Left lobe of liver (tissue), 2 donors: ENCODE results near the gene MRPS24. TPM values are rescaled to one million over a fixed set of nuclear protein-coding genes. Genes with fewer than 3 reads are reported as not detected.
A peak's percentile ranks its signal among the peaks of the same experiment; 100 is the strongest.
"Not testable (repeated sequence)": the region's sequence is repeated elsewhere in the genome, so short reads cannot be mapped to it uniquely, and the experiment has no call there.

Source experiments
- ATAC-seq: fragments of 200-7000 bp; cut with Tn5 transposase; one replicate; pipeline ENCODE4 v1.9.1; 2020; ENCODE audit warnings: mild to moderate bottlenecking, moderate library complexity
- DNase-seq: peaks from one replicate; pipeline ENCODE4 v3.0.0-alpha.2; 2020; ENCODE audit warnings: low spot score
- total RNA-seq: library from RNA; stranded (reverse); gene quantifications from one replicate; pipeline ENCODE4 v1.2.1, GENCODE V29; 2021
- donor health status: DM: no; HTN: no; CAD: no; lungs with moderate emphysema.
- donor health status: DM: no; HTN: yes; CAD: no.

The MRPS24 gene
- 70.8 TPM for total RNA-seq

DNA sequence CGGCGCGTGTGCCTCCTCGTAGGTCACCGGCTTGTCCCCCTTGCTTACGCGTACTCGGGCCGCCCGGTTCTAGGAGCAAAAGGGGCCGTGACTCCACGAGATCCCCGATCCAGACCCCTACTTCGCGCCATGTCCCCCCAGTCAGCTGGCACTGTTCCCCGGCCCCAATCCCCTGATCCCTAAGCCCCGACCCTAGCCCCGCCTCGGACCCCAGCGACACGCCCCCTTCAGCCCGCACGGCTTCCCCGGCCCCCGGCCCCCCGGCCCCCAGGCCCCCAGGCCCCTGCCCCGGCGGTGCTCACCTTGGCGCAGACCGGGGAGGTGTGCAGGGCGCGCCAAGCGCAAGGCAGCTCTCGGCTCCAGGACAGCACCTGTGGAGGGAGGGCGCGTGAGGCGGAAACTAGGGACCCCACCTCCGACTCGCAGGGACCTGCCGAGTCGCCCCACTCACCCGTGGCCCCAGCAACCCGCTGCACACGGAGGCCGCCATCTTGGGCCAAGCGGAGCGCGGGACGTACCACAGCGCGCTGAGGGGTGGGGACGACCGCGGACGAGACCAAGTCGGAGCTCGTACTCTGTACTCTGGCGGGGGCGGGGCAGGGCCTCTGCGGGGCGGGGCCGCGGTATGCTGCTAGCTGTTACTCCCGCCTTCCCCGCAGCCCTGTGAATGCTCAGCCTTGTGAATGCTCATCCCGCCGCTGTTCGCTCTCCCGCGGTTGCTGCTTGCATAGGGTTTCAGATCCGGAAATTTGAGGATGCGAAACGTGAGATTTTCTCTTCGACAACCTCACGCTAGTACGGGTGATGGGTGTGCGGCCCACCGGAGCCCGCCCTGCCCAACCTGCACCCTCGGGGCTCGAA is at the start of gene MRPS24:
TSS of gene MRPS24 (minus strand) at position 512 of the 861 bp plus-strand sequence. CDS start at position 490, 22 bp downstream.
- DNase-seq (peak; percentile 94), ATAC-seq (peak; percentile 99)

DNA sequence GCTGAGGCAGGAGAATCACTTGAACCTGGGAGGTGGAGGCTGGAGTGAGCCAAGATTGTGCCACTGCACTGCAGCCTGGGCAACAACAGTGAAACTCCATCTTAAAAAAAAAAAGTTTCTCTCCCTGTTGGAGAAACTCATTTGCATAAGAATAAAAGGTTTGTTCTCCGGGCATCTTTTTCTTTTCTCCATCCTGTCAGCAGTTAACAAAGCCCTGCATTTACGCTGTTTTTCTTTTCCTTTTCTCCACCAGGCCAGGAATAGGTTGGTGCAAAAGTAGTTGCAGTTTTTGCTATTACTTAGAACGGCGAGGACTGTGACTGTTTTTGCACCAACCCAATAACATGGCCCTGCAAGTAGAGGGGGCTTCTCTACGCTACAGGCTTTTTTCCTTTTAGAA is 46.6 kb upstream of the MRPS24 start:
- ATAC-seq = no peak
- no peak for DNase-seq

DNA sequence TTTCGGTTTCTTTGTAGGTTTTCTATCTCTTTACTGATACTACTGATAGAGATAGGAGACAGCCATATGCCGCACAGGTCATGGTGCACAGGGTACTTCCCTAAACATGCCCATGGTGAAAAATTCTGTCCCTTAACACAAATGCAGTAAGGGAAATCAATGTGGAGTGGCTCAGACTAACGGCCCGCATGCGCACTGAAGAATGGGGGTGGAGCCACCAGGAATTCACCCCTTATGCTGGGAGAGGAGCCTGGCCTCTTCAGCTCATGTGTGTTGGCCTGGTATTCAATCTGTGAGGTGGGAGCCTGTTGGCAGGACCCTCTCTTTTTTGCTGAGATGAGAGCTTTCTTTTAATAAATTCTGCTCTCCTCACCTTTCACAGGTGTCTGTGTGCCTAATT is 45.5 kb upstream of the MRPS24 start:
- DNase-seq (no peak), ATAC-seq (no peak)

DNA sequence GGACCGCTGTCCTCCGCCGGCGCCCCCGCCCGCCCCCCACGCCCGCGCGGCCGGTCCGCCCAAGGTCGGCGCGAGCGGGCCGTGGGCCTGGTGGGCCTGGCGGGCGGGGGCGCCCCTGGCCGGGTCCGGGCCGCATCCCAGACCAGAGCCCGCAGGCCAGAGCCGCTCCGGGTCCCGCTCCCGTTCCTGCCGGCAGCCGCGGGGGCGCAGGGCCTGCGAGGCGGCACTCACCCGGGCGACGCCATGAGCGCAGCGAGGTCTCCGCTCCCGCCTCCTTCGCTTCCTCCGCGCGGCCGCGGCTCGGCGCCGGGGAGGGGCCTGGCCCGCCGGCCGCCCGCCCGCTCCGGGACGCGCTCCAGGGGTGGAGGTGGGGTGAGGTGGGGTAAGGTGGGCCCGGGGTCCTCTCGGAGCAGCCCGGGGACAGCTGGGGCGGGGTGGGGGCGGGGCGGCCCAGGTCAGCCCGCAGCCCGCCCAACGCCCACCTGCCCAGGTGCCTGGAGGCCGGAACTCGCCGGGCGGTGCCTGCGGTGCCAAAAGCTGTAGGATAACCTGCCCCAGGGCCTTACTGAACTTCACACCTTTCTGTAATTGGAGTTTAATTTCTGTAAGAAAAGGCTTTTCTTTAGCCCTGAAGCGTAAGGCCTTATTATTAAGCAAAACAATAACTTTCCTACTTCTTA is 37.2 kb upstream of the MRPS24 start, which contains the start of gene URGCP:
TSS of gene URGCP (minus strand) at position 266 of the 680 bp plus-strand sequence. CDS start at position 245, 21 bp downstream.
- peak; percentile 83 for ATAC-seq
- peak; percentile 70 for DNase-seq

DNA sequence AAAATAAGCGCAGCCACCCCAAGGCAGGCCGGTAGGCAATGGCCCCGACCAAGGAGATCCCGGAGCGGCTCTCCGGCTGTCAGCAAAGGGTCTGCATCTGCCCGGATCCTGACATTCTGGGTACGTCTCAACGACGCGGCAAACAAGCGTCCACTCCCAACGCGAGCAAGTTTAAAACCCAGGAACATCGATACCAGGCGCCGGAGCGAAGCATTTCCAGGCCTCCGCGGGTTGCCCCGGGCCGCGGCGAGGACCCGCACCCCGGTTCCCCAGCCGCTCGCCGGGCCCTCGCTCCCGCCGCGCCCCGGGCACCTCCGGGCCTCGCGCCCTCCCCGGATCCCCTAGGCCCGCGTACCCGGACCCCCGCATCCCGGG is 36.6 kb upstream of the MRPS24 start:
- DNase-seq (peak; percentile 48), ATAC-seq (peak; percentile 22)

DNA sequence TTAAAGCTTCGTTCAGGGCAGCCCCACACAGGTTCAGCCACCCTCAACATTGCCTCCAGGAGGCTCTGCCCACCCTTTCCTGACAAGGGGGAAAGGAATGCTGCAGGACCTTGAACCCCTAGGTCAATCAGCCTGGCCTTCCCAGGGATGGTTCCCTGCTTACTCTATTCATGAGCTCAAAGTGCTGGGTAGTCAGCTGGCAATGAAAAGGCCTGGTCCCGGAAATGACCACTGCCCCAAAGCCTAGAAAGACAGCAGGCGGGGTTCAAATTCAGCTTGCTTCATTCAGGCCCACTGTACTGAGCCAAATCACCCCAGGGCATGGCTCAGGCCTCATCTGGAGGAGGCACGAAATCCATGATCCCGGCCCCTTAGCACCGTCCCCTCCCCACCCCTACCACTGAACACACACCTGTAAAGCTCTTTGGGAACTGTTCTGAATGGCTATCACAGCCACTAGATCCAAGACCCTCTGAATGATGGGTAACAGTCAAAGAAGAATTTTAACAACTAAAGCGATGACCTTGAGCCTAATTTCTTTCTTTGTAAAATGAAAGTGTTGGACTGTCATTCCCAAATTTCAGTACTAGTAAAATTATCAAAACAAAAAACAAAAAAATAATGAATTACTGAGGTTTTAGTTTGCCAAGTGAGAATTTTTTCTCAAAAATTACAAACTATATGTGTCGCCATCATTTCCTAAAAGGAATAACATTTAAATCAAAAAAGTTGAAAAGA is 36.1 kb upstream of the MRPS24 start:
- ATAC-seq = peak; percentile 81
- peak; percentile 81 for DNase-seq

DNA sequence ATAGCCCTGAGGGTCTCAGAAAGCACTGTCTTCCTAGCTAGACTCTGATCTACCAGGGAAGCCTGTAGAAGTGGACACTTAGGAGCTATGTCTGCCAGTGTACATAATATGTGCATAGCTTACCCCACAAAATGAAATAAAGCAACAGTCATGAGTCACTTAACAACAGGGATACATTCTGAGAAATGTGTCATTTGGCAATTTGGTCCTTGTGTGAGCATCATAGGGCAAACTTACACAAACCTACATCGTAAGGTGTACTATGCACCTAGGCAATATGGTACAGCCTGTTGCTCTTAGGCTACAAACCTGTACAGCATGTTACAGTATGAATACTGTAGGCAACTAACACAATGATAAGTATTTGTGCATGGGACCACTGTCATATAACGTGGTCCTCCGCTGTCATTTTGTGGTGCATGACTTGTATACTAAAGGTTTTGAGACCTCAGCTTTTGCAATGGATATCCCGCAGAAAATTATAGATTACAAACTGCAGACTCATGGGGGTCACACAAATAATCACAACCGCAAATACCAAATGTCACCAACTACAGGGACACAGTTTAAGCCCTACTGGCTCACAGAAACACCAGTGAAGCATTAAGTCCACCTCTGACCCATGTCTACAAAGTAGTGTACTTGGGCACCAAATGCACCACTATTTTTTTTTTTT is 35.4 kb upstream of the MRPS24 start:
- no peak for ATAC-seq
- no peak for DNase-seq

DNA sequence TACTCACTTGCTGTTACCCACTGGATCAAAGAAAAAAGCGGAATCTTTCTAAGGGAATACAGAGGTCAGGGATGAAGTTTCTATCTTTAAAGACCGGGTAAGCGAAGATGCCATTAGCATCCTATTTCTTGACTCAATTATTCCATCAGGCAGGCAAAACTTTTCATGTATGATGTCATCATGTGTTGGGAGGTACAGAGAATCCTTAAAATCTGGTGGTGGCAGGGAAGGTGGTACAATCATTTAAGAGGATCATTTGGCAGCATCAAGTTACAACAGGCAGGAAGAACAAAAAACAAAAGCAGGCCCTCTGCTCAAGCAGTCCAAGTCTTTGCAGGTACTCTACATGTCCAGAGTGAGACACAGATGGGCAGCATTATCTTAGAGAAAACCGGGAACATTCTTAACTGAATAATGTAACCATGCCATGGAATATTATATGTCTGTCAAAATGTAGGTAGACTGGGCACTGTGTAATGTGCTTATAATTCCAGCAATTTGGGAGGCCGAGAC is 33.3 kb upstream of the MRPS24 start:
- no peak for ATAC-seq

DNA sequence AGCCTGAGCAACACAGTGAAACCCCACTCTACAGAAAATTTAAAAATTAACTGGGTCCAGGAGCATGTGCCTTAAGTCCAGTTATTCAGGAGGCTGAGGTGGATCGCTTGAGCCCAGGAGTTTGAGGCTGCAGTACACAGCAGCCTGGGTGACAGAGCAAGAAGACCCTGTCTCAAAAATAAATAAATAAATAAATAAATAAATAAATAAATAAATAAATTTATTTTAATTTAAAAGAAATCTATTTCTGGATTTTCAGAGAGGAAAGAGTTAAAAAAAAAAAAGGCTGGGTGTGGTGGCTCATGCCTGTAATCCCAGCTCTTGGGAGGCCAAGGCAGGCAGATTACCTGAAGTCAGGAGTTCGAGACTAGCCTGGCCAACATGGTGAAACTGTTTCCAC is 29.3 kb upstream of the MRPS24 start:
- not testable (repeated sequence) for DNase-seq, ATAC-seq

More for the DNA sequence above, 33.3 kb upstream of the MRPS24 start:
- DNase-seq = no peak

DNA sequence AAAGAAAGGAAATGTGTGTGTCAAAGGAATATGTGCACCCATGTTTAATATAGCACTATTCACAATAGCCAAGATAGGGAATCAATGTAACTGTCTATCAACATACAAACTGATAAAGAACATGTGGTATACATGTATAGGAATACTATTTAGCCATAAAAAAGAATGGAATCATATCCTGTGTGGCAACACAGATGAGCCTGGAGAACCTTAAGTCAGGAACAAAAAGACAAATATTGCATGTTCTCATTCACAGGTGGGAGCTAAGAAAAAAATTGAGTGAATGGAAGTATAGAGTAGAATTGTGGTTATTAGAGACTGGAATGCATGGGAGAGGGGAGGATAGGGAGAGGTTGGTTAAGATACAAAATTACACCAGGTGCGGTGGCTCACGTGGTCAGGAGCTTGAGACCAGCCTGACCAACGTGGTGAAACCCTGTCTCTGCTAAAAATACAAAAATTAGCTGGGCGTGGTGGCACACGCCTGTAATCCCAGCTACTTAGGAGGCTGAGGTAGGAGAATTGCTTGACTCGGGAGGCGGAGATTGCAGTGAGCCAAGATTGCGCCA is 26.6 kb upstream of the MRPS24 start:
- ATAC-seq (no peak), DNase-seq (no peak)

DNA sequence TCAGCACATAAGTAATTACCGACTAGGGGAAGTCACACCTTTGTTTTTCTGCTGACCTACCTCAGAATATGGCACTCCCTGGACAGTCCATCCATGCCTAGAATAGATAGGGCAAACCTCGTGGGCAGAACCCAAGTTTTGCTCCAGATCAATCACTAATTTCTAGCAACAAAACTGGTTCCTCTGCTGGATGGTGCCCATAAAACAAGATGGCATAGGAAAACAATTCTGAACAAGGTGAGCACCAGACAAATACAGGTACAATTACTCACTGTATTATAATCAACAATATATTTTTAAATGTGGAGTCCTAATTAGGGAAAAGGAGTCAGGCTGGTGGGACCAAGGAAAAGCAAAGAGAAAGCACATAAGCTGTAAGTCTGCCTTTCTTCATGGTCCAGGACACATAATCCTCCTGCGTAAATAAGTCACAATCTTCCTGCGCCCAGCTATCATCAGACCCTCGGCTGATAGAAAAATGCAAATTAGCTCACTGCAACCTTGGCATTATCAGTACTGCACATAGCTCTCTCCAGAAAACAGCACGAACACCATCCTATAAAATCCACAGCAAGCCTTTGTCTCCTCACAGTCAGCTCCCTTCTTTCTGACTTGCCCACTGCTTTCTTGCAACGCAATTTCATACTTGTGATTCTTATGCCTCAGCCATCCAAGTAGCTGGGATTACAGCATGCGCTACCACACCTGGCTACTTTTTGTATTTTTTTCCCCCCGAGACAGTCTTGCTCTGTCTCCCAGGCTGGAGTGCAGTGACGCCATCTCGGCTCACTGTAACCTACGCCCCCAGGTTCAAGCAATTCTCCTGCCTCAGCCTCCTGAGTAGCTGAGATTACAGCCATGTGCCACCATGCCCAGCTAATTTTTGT is 22.0 kb upstream of the MRPS24 start:
- DNase-seq (no peak), ATAC-seq (no peak)

DNA sequence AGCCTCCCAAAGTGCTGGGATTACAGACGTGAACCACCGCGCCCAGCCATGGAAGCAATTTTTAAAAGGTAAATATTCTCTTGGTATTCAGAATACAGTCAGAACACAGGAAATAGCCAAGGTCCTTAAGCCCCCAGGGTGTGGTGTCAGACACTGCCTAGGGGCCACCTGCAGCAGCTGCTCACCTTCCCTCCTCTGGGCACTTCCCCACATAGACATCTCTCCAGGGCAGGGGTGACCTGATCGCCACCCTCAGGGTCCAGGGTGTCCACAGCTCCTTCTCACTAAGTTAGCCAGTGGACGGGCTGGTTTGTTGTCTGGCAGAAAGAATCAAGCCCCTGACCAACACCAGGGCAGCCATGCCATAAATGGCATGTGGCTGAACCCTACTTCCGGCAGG is 21.2 kb upstream of the MRPS24 start:
- DNase-seq (no peak), ATAC-seq (no peak)

DNA sequence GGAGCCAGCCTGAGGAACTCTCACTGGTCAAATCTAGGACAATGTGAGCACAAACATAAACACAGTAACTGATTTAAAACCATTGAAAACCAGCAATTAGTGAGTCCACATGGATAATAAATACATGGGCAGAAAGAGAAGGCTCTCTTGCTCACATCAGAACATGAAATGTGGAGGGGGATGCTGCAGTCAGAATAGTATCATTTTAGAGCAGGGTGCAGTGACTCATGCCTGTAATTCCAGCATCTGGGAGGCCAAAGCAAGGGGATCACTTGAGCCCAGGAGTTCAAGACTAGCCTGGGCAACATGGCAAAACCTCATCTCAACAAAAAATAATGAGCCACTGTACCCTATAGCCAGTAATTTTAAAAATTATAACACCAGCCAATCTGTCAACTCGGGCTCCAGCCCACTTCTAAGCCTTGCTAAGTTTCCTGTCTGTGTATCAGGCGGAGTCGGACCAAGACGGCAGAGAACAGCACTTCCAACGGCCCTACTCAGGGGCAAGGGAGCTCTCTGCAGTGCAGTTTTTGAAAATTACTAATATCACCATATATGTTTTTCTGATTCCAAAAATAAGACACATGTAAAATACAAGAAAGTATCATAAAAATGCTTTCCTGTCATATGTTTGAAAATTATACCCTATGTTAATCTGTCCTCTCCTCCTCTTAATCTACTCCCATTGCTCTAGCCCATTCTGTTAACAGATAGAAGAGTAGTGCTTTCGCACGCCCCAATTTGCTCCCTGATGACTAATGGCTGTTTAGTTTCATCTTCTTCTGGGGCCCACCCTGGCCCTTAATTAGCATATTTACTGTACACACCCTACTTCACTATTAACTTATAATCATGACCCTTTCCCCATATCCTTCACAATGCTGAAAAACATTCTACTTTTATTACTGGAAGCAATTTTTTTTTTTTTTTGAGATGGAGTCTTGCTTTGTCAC is 20.0 kb upstream of the MRPS24 start:
- DNase-seq = no peak
- no peak for ATAC-seq

DNA sequence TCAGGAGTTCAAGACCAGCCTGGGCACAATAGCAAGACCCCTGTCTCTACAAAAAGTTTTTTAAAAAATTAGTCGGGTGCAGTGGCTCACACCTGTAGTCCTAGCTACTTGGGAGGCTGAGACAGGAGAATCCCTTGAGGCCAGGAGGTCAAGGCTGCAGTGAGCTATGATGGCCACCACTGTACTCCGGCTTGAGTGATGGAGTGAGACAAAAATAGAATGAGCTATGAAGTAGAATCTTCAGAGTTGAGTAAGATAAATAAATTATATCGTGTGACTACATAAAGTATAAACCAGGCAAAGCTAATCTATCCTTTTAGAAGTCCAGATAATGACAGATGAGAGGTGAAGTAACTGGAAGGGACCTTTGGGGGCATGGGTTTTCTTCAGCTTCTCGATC is 15.3 kb upstream of the MRPS24 start:
- no peak for ATAC-seq

DNA sequence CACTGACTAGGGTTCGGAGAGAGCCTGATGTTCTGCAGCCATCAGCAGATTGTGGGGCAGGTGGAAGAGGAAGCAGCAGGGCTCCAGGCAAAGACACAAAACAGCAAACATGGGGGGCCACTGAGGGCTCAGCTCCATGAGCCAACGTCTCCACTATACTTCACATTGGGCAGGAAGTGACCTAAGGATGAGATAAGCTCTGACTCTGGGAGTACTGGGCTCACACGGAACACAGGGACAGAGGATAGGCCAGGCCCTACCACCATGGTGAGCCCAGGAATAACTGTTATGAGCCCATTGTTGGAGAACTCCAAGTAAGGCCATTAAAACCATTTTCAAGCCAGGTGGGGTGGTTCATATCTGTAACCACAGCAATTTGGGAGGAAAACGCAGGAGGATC is 14.9 kb upstream of the MRPS24 start:
- ATAC-seq (no peak), DNase-seq (no peak)

More for the DNA sequence above, 15.3 kb upstream of the MRPS24 start:
- no peak for DNase-seq

DNA sequence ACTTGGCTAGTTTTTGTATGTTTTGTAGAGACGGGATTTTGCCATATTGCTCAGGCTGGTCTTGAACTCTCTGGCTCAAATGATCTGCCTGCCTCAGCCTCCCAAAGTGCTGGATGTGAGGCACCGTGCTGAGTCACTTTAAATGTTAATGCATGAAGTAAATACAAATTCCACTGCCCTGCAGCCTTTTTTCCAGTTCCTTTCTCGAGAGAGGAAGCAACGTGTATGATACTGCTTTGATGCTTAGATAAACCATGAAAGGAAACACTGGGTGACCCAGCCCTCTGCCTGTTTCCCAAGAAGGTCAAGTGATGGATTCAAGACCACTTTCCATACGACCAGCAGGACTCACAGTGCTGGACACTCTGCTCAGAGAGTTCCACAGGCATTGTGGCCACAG is 11.3 kb upstream of the MRPS24 start:
- no peak for ATAC-seq

DNA sequence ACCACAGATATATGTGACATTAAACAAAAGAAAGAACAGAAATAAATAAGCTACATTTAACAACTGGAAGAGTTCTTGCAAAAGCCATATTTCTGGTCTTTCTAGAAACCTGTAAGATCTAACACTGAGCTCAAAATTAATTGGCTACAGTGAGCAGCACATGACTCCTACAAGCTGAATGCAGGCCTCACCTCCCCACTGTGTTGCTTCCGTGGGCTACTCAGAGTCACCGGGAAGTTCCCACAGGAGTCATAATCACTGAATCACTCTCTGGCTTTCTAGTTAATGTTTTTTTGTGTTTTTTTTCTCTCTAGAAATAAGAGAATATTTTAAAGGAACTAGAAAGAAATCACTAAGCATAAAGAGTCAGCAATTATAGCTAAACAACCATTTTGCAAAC is 10.2 kb upstream of the MRPS24 start:
- ATAC-seq = no peak
- DNase-seq = no peak

More for the DNA sequence above, 11.3 kb upstream of the MRPS24 start:
- DNase-seq = no peak

DNA sequence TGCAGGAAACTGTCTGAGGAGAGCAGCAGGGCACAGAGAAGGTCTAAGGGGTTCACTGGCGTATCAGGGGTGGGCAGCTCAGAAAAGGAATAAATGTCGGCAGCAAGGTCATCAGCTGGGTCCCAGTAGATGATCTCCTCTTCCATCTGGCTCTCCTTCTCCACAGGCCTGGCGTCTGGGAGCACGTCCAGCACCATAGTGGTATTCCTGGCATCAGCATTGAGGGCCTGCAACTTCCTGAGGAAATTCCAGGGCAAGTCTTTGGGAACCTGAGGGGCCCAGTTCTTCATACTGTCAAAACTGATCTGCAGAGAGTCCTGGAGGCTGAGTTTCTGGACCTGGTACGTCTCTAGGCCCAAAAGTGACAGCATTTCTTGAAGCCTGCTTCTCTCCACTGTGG is 9.6 kb upstream of the MRPS24 start:
- DNase-seq (no peak), ATAC-seq (peak; percentile 35)
